ENCODE results near the gene MSI2.

Gene MSI2

GRCh38 chr17:57723427-57724025 is 467.2 kb downstream of the MSI2 start:
- in situ Hi-C loops (cut with HindIII; ENCODE audit: low pct_unique_long_range_greater_than_20kb, low sequenced_read_pairs): no loop called here
- DNase-seq (ENCODE audit: low read depth in 1 of 2, low spot score in 1 of 2): no peak
- TF ChIP-seq JUND (IDR thresholded peaks at IDR 0.05; ENCODE audit: low read depth): no peak

- no peak for DNase-seq (ENCODE audit: low read depth in 1 of 2, low spot score in 1 of 2)
- in situ Hi-C loops (cut with HindIII; ENCODE audit: low pct_unique_long_range_greater_than_20kb, low sequenced_read_pairs): no loop called here
Measured at GRCh38 chr17:57724026-57724728, 467.9 kb downstream of the MSI2 start.

GRCh38 chr17:57724729-57725125 is 468.4 kb downstream of the MSI2 start:
- in situ Hi-C loops (cut with HindIII; ENCODE audit: low pct_unique_long_range_greater_than_20kb, low sequenced_read_pairs): no loop called here
- TF ChIP-seq JUND (IDR thresholded peaks at IDR 0.05; ENCODE audit: low read depth): no peak
- no peak for DNase-seq (ENCODE audit: low read depth in 1 of 2, low spot score in 1 of 2)

More at GRCh38 chr17:57724026-57724728, 467.9 kb downstream of the MSI2 start:
- no peak for TF ChIP-seq JUND (IDR thresholded peaks at IDR 0.05; ENCODE audit: low read depth)

- in situ Hi-C loops (cut with HindIII; ENCODE audit: low pct_unique_long_range_greater_than_20kb, low sequenced_read_pairs): no loop called here
- DNase-seq (ENCODE audit: low read depth in 1 of 2, low spot score in 1 of 2): no peak
Measured at GRCh38 chr17:57726213-57726790, 470.0 kb downstream of the MSI2 start.

GRCh38 chr17:57726838-57727237 is 470.5 kb downstream of the MSI2 start:
- no peak for DNase-seq (ENCODE audit: low read depth in 1 of 2, low spot score in 1 of 2)
- no peak for TF ChIP-seq JUND (IDR thresholded peaks at IDR 0.05; ENCODE audit: low read depth)
- in situ Hi-C loops (cut with HindIII; ENCODE audit: low pct_unique_long_range_greater_than_20kb, low sequenced_read_pairs): no loop called here

More at GRCh38 chr17:57726213-57726790, 470.0 kb downstream of the MSI2 start:
- TF ChIP-seq JUND (IDR thresholded peaks at IDR 0.05; ENCODE audit: low read depth): no peak

GRCh38 chr17:57727630-57728175 is 471.4 kb downstream of the MSI2 start:
- no peak for TF ChIP-seq JUND (IDR thresholded peaks at IDR 0.05; ENCODE audit: low read depth)
- in situ Hi-C loops (cut with HindIII; ENCODE audit: low pct_unique_long_range_greater_than_20kb, low sequenced_read_pairs): no loop called here

GRCh38 chr17:57730026-57730701 is 473.8 kb downstream of the MSI2 start:
- DNase-seq (ENCODE audit: low read depth in 1 of 2, low spot score in 1 of 2): no peak
- TF ChIP-seq JUND (IDR thresholded peaks at IDR 0.05; ENCODE audit: low read depth): no peak
- in situ Hi-C loops (cut with HindIII; ENCODE audit: low pct_unique_long_range_greater_than_20kb, low sequenced_read_pairs): no loop called here

More at GRCh38 chr17:57727630-57728175, 471.4 kb downstream of the MSI2 start:
- DNase-seq (ENCODE audit: low read depth in 1 of 2, low spot score in 1 of 2): no peak

GRCh38 chr17:57732062-57732461 is 475.7 kb downstream of the MSI2 start:
- DNase-seq (ENCODE audit: low read depth in 1 of 2, low spot score in 1 of 2): no peak
- no peak for TF ChIP-seq JUND (IDR thresholded peaks at IDR 0.05; ENCODE audit: low read depth)
- in situ Hi-C loops (cut with HindIII; ENCODE audit: low pct_unique_long_range_greater_than_20kb, low sequenced_read_pairs): no loop called here

- no peak for TF ChIP-seq JUND (IDR thresholded peaks at IDR 0.05; ENCODE audit: low read depth)
- DNase-seq (ENCODE audit: low read depth in 1 of 2, low spot score in 1 of 2): no peak
- in situ Hi-C loops (cut with HindIII; ENCODE audit: low pct_unique_long_range_greater_than_20kb, low sequenced_read_pairs): no loop called here
Measured at GRCh38 chr17:57733085-57733484, 476.8 kb downstream of the MSI2 start.
